ENCODE data around the gene PDSS2.
A peak's percentile ranks its signal among the peaks of the same experiment; 100 is the strongest.

The PDSS2 gene

GRCh38 chr6:107259951-107260350 is 199.4 kb downstream of the PDSS2 start:
- no peak for DNase-seq

- DNase-seq, result peak; percentile 61
Observed at GRCh38 chr6:107248147-107248546, 211.2 kb downstream of the PDSS2 start.

- no peak for DNase-seq
Observed at GRCh38 chr6:107246972-107247615, 212.3 kb downstream of the PDSS2 start.

GRCh38 chr6:107246249-107246971 is 213.0 kb downstream of the PDSS2 start:
- no peak for DNase-seq

GRCh38 chr6:107244742-107245480 is 214.5 kb downstream of the PDSS2 start:
- DNase-seq, result no peak

GRCh38 chr6:107244082-107244741 is 215.2 kb downstream of the PDSS2 start:
- no peak for DNase-seq

GRCh38 chr6:107243471-107243870 is 215.9 kb downstream of the PDSS2 start:
- DNase-seq, result no peak

- no peak for DNase-seq
Observed at GRCh38 chr6:107237992-107238660, 221.2 kb downstream of the PDSS2 start.

- DNase-seq, result no peak
Observed at GRCh38 chr6:107235511-107235910, 223.9 kb downstream of the PDSS2 start.

GRCh38 chr6:107235007-107235406 is 224.4 kb downstream of the PDSS2 start:
- no peak for DNase-seq

GRCh38 chr6:107231243-107231642 is 228.1 kb downstream of the PDSS2 start:
- DNase-seq, result no peak

- DNase-seq, result no peak
Observed at GRCh38 chr6:107230448-107230847, 228.9 kb downstream of the PDSS2 start.

GRCh38 chr6:107230024-107230423 is 229.3 kb downstream of the PDSS2 start:
- no peak for DNase-seq

- no peak for DNase-seq
Observed at GRCh38 chr6:107228754-107229153, 230.6 kb downstream of the PDSS2 start.

GRCh38 chr6:107221519-107221918 is 237.8 kb downstream of the PDSS2 start:
- DNase-seq, result no peak

- no peak for DNase-seq
Observed at GRCh38 chr6:107219851-107220250, 239.5 kb downstream of the PDSS2 start.

- no peak for DNase-seq
Observed at GRCh38 chr6:107218142-107218541, 241.2 kb downstream of the PDSS2 start.

GRCh38 chr6:107217248-107217647 is 242.1 kb downstream of the PDSS2 start:
- no peak for DNase-seq

- DNase-seq, result no peak
Observed at GRCh38 chr6:107216197-107216933, 243.0 kb downstream of the PDSS2 start.

- no peak for DNase-seq
Observed at GRCh38 chr6:107215334-107215733, 244.0 kb downstream of the PDSS2 start.

- DNase-seq, result no peak
Observed at GRCh38 chr6:107214655-107215054, 244.7 kb downstream of the PDSS2 start.

All from islet precursor cell (in vitro differentiated cells).